Panc1 (cell line): Measurements from ENCODE around the gene LMAN2. TPM values are rescaled to one million over a fixed set of nuclear protein-coding genes. Genes with fewer than 3 reads are reported as not detected.

Source experiments
- ATAC-seq: fragments of 200-7000 bp; cut with Tn5 transposase; 2 replicates; pipeline ENCODE4 v1.9.1; 2020; ENCODE audit warnings: mild to moderate bottlenecking, moderate library complexity
- BruUV-seq: library from RNA; stranded (reverse); fragments of 400-500 nt; replicated peaks from 2 replicates; lab custom pipeline; 2021; lab: Mats Ljungman, UMichigan
- CTCF ChIA-PET: fragments of 300-600 bp; sonication (Branson Sonifier 250); formaldehyde crosslinking; loops from one replicate; lab custom pipeline; 2022; ENCODE audit warnings: antibody characterized with exemption; lab: Charles Lee
- POLR2A ChIA-PET: fragments of 300-600 bp; sonication (Branson Sonifier 250); formaldehyde crosslinking; loops from one replicate; lab custom pipeline; 2022; ENCODE audit warnings: antibody characterized with exemption; lab: Charles Lee
- DNase-seq: peaks from one replicate; pipeline ENCODE4 v3.0.0-alpha.2; 2010; ENCODE audit warnings: low read depth, low spot score
- H3K27ac ChIP-seq: 2 replicates; pipeline ENCODE4 v1.5.1; 2011; ENCODE audit warnings: mild to moderate bottlenecking, low read length, inconsistent platforms
- H3K27me3 ChIP-seq: fragments of 200-500 bp; sonication (Bioruptor generic); 2 replicates; pipeline ENCODE4 v1.6.0; 2014; ENCODE audit warnings: low read length, inconsistent platforms; ENCODE audit not compliant: control insufficient read depth, insufficient read depth
- H3K36me3 ChIP-seq: fragments of 200-500 bp; sonication (Bioruptor generic); 2 replicates; pipeline ENCODE4 v1.5.1; 2014; ENCODE audit warnings: inconsistent platforms, mild to moderate bottlenecking, low read length, moderate library complexity; ENCODE audit not compliant: control insufficient read depth, insufficient read depth
- H3K4me1 ChIP-seq: 2 replicates; pipeline ENCODE4 v1.5.1; 2011; ENCODE audit warnings: inconsistent platforms, mild to moderate bottlenecking, low read length, moderate library complexity; ENCODE audit not compliant: control insufficient read depth, insufficient read depth
- H3K4me3 ChIP-seq, 2 experiments: 2 replicates each; pipeline ENCODE4 v1.5.1; 2011 to 2012; ENCODE audit warnings: low read depth in 2 of 2, low read length in 2 of 2, mild to moderate bottlenecking in 2 of 2, inconsistent platforms in 1 of 2, moderate library complexity in 1 of 2
- H3K9me3 ChIP-seq: fragments of 200-500 bp; sonication (Bioruptor generic); 2 replicates; pipeline ENCODE4 v1.5.1; 2014; ENCODE audit warnings: low read depth, mild to moderate bottlenecking, inconsistent platforms, low read length, moderate library complexity; ENCODE audit not compliant: control insufficient read depth, insufficient read depth
- CTCF ChIP-seq: fragments of 450-650 bp; IDR thresholded peaks from 2 replicates; pipeline ENCODE4 v1.5.1; 2017; ENCODE audit warnings: mild to moderate bottlenecking
- POLR2AphosphoS5 ChIP-seq: IDR thresholded peaks from 2 replicates; pipeline ENCODE4 v1.6.1; 2012; ENCODE audit warnings: mild to moderate bottlenecking, low read depth, low read length, moderate library complexity
- REST ChIP-seq, 2 experiments: IDR thresholded peaks; 2 replicates each; pipeline ENCODE4 v1.6.1; 2011 to 2012; ENCODE audit warnings: low read depth in 2 of 2, control low read depth in 1 of 2, low read length in 1 of 2, mild to moderate bottlenecking in 1 of 2, moderate library complexity in 1 of 2; ENCODE audit not compliant: insufficient read depth in 1 of 2
- SIN3A ChIP-seq: IDR thresholded peaks from 2 replicates; pipeline ENCODE4 v1.6.1; 2012; ENCODE audit warnings: low read depth, mild to moderate bottlenecking, low read length, moderate library complexity, borderline replicate concordance; ENCODE audit not compliant: insufficient read depth
- TCF7L2 ChIP-seq: IDR thresholded peaks from 2 replicates; pipeline ENCODE4 v1.6.1; 2011; ENCODE audit warnings: mild to moderate bottlenecking, low read depth, low read length, inconsistent platforms
- in situ Hi-C: cut with HindIII; loops from 2 replicates; pipeline ENCODE4 v1.10.0; 2016; ENCODE audit warnings: low sequenced_read_pairs, low pct_unique_long_range_greater_than_20kb
- intact Hi-C: fragments of 100-400 bp; cut with micrococcal nuclease; formaldehyde crosslinking; loops from one replicate; pipeline ENCODE4 v1.10.0; 2022; ENCODE audit not compliant: unreplicated experiment
- total RNA-seq: library from RNA; stranded (reverse); gene quantifications from one replicate; pipeline ENCODE4 v1.2.1, GENCODE V29; 2021; ENCODE audit not compliant: unreplicated experiment

LMAN2 gene
- total RNA-seq, 1 experiment from 2014 or later: 140 TPM

- POLR2A ChIA-PET: interaction anchor here (0.8 kb wide), 1 partner anchor 10 kb away, joined by 3 read pairs; no protein-coding TSS in a partner anchor
- no TSS peak for BruUV-seq
- no peaks in the 10 kb centered on the region for H3K27me3 ChIP-seq
- H3K9me3 ChIP-seq: no peaks in the 10 kb centered on the region
- no peak overlapping the region for H3K4me3 ChIP-seq
- TF ChIP-seq REST (IDR thresholded peaks at IDR 0.05; ENCODE audit: insufficient read depth in 1 of 2, low read depth in 2 of 2, low read length in 1 of 2) (no peak), CTCF (peak; percentile 97)
- in situ Hi-C loops: no loop called here
- CTCF ChIA-PET: interaction anchor here (0.6 to 1.7 kb wide), 6 partner anchors 8 to 810 kb away, joined by 3 to 8 read pairs (median 4); no protein-coding TSS in a partner anchor
- no peaks in the 10 kb centered on the region for H3K36me3 ChIP-seq
- H3K4me1 ChIP-seq: no peaks in the 10 kb centered on the region; the same call in 1 of the 2 replicates
- no peak overlapping the region for H3K27ac ChIP-seq
- intact Hi-C loops: loop anchor here (10.0 kb wide), 1 partner anchor 137 kb away; no protein-coding TSS in a partner anchor
- DNase-seq (peak; percentile 65), ATAC-seq (peak; percentile 81)
These were observed 33.5 kb downstream of the LMAN2 start for GRCh38 chr5:177317959-177318377.

- ChIA-PET POLR2A (interaction anchor here (0.6 kb wide), 1 partner anchor 191 kb away, joined by 10 read pairs; no protein-coding TSS in a partner anchor), CTCF (interaction anchor here (0.7 kb wide), 1 partner anchor 671 kb away, joined by 6 read pairs; no protein-coding TSS in a partner anchor)
- ATAC-seq (no peak), DNase-seq (no peak)
- no peaks in the 10 kb centered on the region for H3K9me3 ChIP-seq
- H3K27me3 ChIP-seq: no peaks in the 10 kb centered on the region
- H3K4me1 ChIP-seq: no peaks in the 10 kb centered on the region; the same call in 1 of the 2 replicates
- no peak overlapping the region for H3K27ac ChIP-seq
- TF ChIP-seq POLR2AphosphoS5 (no peak), REST (IDR thresholded peaks at IDR 0.05; ENCODE audit: insufficient read depth in 1 of 2, low read depth in 2 of 2, low read length in 1 of 2) (no peak), TCF7L2 (no peak), CTCF (no peak), SIN3A (no peak)
- no peaks in the 10 kb centered on the region; the same call in 1 of the 2 replicates for H3K36me3 ChIP-seq
- no TSS peak for BruUV-seq
- H3K4me3 ChIP-seq: no peak overlapping the region
- intact Hi-C loops (loop anchor here (10.0 kb wide), 1 partner anchor 139 kb away; no protein-coding TSS in a partner anchor), in situ Hi-C loops (no loop called here)
These were observed 35.5 kb downstream of the LMAN2 start for GRCh38 chr5:177316005-177316404.
